NT2/D1 (cell line): ENCODE results near the gene AMN1.

Source experiments
- SUZ12 ChIP-seq: IDR thresholded peaks from 2 replicates; pipeline ENCODE4 v1.6.1; 2011; ENCODE audit not compliant: insufficient read length, insufficient read depth; ENCODE audit errors: extremely low read depth
- YY1 ChIP-seq: IDR thresholded peaks from 2 replicates; pipeline ENCODE4 v1.6.1; 2011; ENCODE audit not compliant: insufficient read length, insufficient read depth
- ZNF274 ChIP-seq: IDR thresholded peaks from 2 replicates; pipeline ENCODE4 v1.6.1; 2011; ENCODE audit warnings: mild to moderate bottlenecking, low read depth, low read length

DNA sequence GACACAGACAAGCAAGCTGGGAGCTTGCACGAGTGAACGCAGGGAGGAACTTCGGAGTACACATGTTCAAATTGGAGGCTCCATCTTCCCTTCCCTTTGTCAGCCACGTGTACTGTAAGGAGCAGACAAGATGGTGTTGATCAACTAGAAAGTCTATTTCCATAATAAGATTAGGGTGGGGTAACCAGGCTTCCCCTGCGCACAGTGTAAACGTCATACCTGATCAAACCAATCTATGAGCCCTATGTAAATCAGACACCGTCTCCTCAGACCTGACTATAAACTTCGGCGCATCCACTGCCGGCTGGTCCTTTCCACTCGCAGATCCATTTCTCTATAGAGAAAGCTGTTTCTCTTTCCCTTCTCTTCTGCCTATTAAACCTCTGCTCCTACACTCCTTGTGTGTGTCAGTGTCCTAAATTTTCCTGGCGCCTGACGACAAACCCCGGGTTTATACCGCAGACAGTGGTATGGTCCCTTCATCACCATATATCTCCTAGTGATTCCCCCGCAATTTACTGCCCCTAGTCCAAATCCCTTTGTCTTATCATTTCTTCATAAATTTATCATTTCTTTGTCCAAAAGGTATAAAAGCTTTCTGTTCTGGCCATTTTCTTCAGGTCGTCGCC, 76.8 kb downstream of the AMN1 start:
- TF ChIP-seq YY1: no peak
- TF ChIP-seq ZNF274: no peak
- no peak for TF ChIP-seq SUZ12
